Testis (tissue), 3 donors: Measurements from ENCODE around the gene SLC66A1. TPM values are rescaled to one million over a fixed set of nuclear protein-coding genes. Genes with fewer than 3 reads are reported as not detected.

Source experiments
- DNase-seq: peaks from one replicate; pipeline ENCODE4 v3.0.0-alpha.2; 2019
- H3K27ac ChIP-seq, 2 donors: fragments of 200-600 bp; sonication (generic); one replicate each; pipeline ENCODE4 v1.5.1; 2019
- H3K27me3 ChIP-seq: fragments of 200-600 bp; sonication (generic); one replicate; pipeline ENCODE4 v1.5.1; 2019
- H3K36me3 ChIP-seq: fragments of 200-600 bp; sonication (generic); one replicate; pipeline ENCODE4 v1.5.1; 2017; ENCODE audit warnings: low read depth; ENCODE audit errors: missing control alignments
- H3K4me1 ChIP-seq: fragments of 200-600 bp; sonication (generic); one replicate; pipeline ENCODE4 v1.5.1; 2019
- H3K4me3 ChIP-seq, 2 donors: fragments of 200-600 bp; sonication (generic); one replicate each; pipeline ENCODE4 v1.5.1; 2017 to 2019
- H3K9me3 ChIP-seq: fragments of 200-600 bp; sonication (generic); one replicate; pipeline ENCODE4 v1.5.1; 2017
- CTCF ChIP-seq, 3 experiments: fragments of 450-650 bp in 2 of 3; fragments of 200-600 bp in 1 of 3; sonication (generic) in 1 of 3; IDR thresholded peaks; one replicate each; pipeline ENCODE4 v1.5.1; 2016 to 2019; ENCODE audit warnings: antibody characterized with exemption in 3 of 3, mild to moderate bottlenecking in 2 of 3, moderate library complexity in 1 of 3
- POLR2A ChIP-seq: fragments of 450-650 bp; IDR thresholded peaks from one replicate; pipeline ENCODE4 v1.6.1; 2017; ENCODE audit warnings: antibody characterized with exemption, mild to moderate bottlenecking, moderate library complexity
- WGBS, 2 donors: methylation state at CpG; one replicate each; pipeline ENCODE4 v1.1.5; 2018; 5-methylcytosine and 5-hydroxymethylcytosine counted together
- intact Hi-C: fragments of 100-400 bp; cut with DNase I; formaldehyde crosslinking; loops from one replicate; pipeline ENCODE4 v1.15.1; 2023; ENCODE audit warnings: low total_unique reads
- polyA plus RNA-seq: library from polyadenylated mRNA; stranded (reverse); fragments of 350-450 nt; fragmentation: Illumina TruSeq; extraction: RNeasy Lipid Tissue Mini Kit (QIAGEN cat#74804); gene quantifications from one replicate; pipeline ENCODE4 v1.2.3, GENCODE V29; 2014; ENCODE audit warnings: low read depth, low replicate concordance; ENCODE audit not compliant: insufficient read depth
- total RNA-seq, 2 donors: library from RNA; depleted of rRNA; stranded (reverse); fragments of >200 nt; gene quantifications; one replicate each; pipeline ENCODE4 v1.2.3, GENCODE V29; 2016

SLC66A1 gene
- total and polyA plus RNA-seq, 3 donors from 2014 or later: 27.9 to 66.0 (median 61.1) TPM

GRCh38 chr1:19325368-19325957 is 13.3 kb downstream of the SLC66A1 start:
- Histone ChIP-seq H3K4me1 (peaks cover 3% of the 10 kb centered on the region), H3K36me3 (no peaks in the 10 kb centered on the region), H3K27me3 (no peaks in the 10 kb centered on the region), H3K27ac (no peak overlapping the region), H3K9me3 (no peaks in the 10 kb centered on the region), H3K4me3 (no peak overlapping the region)
- DNase-seq: no peak
- WGBS, 2 donors: 58 to 87% methylated on average over 12 to 19 of the region's 19 CpGs
- intact Hi-C loops: no loop called here
- TF ChIP-seq POLR2A (no peak), CTCF (IDR thresholded peaks at IDR 0.05) (no peak)

- Histone ChIP-seq H3K36me3 (no peaks in the 10 kb centered on the region), H3K27me3 (no peaks in the 10 kb centered on the region), H3K9me3 (no peaks in the 10 kb centered on the region), H3K4me1 (peaks cover 3% of the 10 kb centered on the region), H3K4me3 (no peak overlapping the region), H3K27ac (no peak overlapping the region)
- WGBS, 2 donors: 84% methylated on average over 19 to 31 of the region's 32 CpGs
- intact Hi-C loops: no loop called here
- no peak for TF ChIP-seq POLR2A
- no peak for TF ChIP-seq CTCF (IDR thresholded peaks at IDR 0.05)
- DNase-seq: no peak
Measured at GRCh38 chr1:19325958-19326747, 14.0 kb downstream of the SLC66A1 start.

GRCh38 chr1:19326748-19327065 is 14.6 kb downstream of the SLC66A1 start:
- H3K27me3 ChIP-seq: no peaks in the 10 kb centered on the region
- no peak for DNase-seq
- 79 to 96% methylated on average over 4 to 6 of the region's 6 CpGs for WGBS, 2 donors
- no peaks in the 10 kb centered on the region for H3K36me3 ChIP-seq
- H3K4me1 ChIP-seq: no peaks in the 10 kb centered on the region
- H3K4me3 ChIP-seq: no peak overlapping the region
- no peak for TF ChIP-seq POLR2A
- intact Hi-C loops: no loop called here
- no peaks in the 10 kb centered on the region for H3K9me3 ChIP-seq
- no peak overlapping the region for H3K27ac ChIP-seq

DNA sequence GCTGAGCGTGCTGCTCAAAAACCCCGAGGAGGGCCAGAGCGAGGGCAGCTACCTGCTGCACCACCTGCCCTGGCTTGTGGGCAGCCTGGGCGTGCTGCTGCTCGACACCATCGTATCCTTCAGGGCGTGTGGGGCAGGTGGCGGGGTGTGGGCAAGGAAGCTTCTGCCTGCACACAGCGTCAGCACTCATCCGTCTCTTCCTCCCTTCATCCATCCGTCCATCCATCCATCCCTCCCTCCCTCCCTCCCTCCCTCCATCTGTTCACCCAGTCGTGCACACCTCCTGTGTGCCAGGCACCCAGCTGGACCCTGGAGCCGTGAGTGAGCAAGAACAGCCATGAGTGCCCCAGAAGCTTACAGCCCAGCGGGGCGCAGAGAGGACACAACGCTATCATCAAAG is 15.2 kb downstream of the SLC66A1 start:
- H3K27ac ChIP-seq: no peak overlapping the region
- TF ChIP-seq POLR2A (no peak), CTCF (IDR thresholded peaks at IDR 0.05) (no peak)
- intact Hi-C loops: no loop called here
- H3K9me3 ChIP-seq: no peaks in the 10 kb centered on the region
- H3K4me3 ChIP-seq: no peak overlapping the region
- 86% methylated on average over 16 of the region's 16 CpGs for WGBS, 2 donors
- no peaks in the 10 kb centered on the region for H3K27me3 ChIP-seq
- DNase-seq: no peak
- no peaks in the 10 kb centered on the region for H3K4me1 ChIP-seq
- no peaks in the 10 kb centered on the region for H3K36me3 ChIP-seq

DNA sequence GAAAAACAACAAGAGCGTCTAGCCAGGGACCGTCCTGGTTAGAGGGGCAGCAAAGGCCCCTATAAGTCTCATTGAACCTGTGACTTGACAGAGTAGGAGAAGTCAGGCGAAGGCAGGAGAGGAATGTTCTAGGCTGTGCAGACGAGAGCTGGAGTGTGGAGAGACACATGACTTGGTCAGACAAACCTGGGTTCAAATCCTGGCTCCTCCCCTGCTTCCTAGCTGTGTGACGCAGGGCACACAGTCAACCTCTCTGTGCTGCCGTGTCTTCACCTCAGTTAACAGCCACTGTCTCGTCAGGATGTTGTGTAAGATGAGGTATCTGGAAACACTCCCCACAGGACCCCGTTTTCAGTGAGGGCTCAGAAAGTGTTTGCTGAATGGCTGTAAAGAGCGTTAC is 15.6 kb downstream of the SLC66A1 start:
- no peak overlapping the region for H3K4me3 ChIP-seq
- H3K36me3 ChIP-seq: no peaks in the 10 kb centered on the region
- H3K27me3 ChIP-seq: no peaks in the 10 kb centered on the region
- no peak for DNase-seq
- WGBS, 2 donors: 89 to 94% methylated on average over 9 of the region's 9 CpGs
- no peaks in the 10 kb centered on the region for H3K9me3 ChIP-seq
- no peaks in the 10 kb centered on the region for H3K4me1 ChIP-seq
- intact Hi-C loops: no loop called here
- no peak overlapping the region for H3K27ac ChIP-seq
- no peak for TF ChIP-seq CTCF (IDR thresholded peaks at IDR 0.05)
- TF ChIP-seq POLR2A: no peak
